Endothelial cell (in vitro differentiated cells): ENCODE results near the gene SLC1A7. TPM values are rescaled to one million over a fixed set of nuclear protein-coding genes. Genes with fewer than 3 reads are reported as not detected.

Experiments
- DNase-seq: peaks from one replicate; pipeline ENCODE4 v3.0.0; 2021; ENCODE audit warnings: low spot score
- H3K27ac Mint-ChIP-seq: one replicate; pipeline ENCODE4 v1.8.0; 2021; ENCODE audit warnings: mixed read lengths, inconsistent platforms; ENCODE audit not compliant: unreplicated experiment
- H3K27me3 Mint-ChIP-seq: one replicate; pipeline ENCODE4 v1.8.0; 2021; ENCODE audit warnings: mild to moderate bottlenecking, moderate library complexity, mixed read lengths, inconsistent platforms; ENCODE audit not compliant: unreplicated experiment
- H3K36me3 Mint-ChIP-seq: one replicate; pipeline ENCODE4 v1.8.0; 2021; ENCODE audit warnings: mild to moderate bottlenecking, low read depth, mixed read lengths, inconsistent platforms; ENCODE audit not compliant: unreplicated experiment
- H3K4me1 Mint-ChIP-seq: one replicate; pipeline ENCODE4 v1.8.0; 2021; ENCODE audit warnings: mild to moderate bottlenecking, mixed read lengths, inconsistent platforms; ENCODE audit not compliant: unreplicated experiment
- H3K4me3 Mint-ChIP-seq: one replicate; pipeline ENCODE4 v1.8.0; 2021; ENCODE audit warnings: mild to moderate bottlenecking, mixed read lengths, inconsistent platforms; ENCODE audit not compliant: unreplicated experiment
- H3K9me3 Mint-ChIP-seq: one replicate; pipeline ENCODE4 v1.8.0; 2021; ENCODE audit warnings: mixed read lengths, inconsistent platforms; ENCODE audit not compliant: unreplicated experiment
- total RNA-seq: library from RNA; stranded (reverse); fragmentation: NEBNext Ultra II Directional; extraction: Animal tissue kit (Norgen Biotek cat#: 25700); gene quantifications from one replicate; pipeline ENCODE4 v1.2.1, GENCODE V29; 2021; ENCODE audit not compliant: unreplicated experiment
- TF ChIP-seq, protein P1 (sequence below): fragments of 200-600 bp; sonication (generic); IDR thresholded peaks from one replicate; pipeline ENCODE4 v1.5.0; 2021; ENCODE audit warnings: antibody characterized with exemption; ENCODE audit not compliant: unreplicated experiment

The SLC1A7 gene
- total RNA-seq, 1 donor from 2014 or later: not detected

DNA sequence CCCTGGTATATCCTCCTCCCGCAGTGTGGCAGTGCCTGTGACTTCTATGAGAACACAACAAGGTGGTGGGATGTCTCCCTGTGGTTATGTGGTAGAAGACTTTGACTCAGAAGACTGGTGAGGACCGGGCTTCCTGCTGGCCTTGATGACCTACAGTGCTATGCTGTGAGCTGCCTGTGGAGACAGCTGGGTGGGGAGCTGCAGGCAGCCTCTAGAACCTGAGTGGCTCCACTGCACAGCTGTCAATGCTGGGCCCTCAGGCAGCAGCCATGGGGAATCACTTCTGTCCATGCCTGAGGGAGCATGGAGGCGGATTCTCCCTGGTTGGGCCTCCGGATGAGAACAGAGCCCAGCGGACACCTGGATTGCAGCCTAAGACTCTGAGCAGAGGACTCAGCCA lies 14.9 kb downstream of the SLC1A7 start:
- TF ChIP-seq, protein P1, sequence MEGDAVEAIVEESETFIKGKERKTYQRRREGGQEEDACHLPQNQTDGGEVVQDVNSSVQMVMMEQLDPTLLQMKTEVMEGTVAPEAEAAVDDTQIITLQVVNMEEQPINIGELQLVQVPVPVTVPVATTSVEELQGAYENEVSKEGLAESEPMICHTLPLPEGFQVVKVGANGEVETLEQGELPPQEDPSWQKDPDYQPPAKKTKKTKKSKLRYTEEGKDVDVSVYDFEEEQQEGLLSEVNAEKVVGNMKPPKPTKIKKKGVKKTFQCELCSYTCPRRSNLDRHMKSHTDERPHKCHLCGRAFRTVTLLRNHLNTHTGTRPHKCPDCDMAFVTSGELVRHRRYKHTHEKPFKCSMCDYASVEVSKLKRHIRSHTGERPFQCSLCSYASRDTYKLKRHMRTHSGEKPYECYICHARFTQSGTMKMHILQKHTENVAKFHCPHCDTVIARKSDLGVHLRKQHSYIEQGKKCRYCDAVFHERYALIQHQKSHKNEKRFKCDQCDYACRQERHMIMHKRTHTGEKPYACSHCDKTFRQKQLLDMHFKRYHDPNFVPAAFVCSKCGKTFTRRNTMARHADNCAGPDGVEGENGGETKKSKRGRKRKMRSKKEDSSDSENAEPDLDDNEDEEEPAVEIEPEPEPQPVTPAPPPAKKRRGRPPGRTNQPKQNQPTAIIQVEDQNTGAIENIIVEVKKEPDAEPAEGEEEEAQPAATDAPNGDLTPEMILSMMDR: no peak
- Mint-ChIP-seq H3K4me1 (peaks cover 8% of the 10 kb centered on the region), H3K27ac (no peak overlapping the region), H3K4me3 (no peak overlapping the region), H3K36me3 (peaks cover 3% of the 10 kb centered on the region), H3K9me3 (no peaks in the 10 kb centered on the region), H3K27me3 (peaks cover 10% of the 10 kb centered on the region)
- DNase-seq: no peak

DNA sequence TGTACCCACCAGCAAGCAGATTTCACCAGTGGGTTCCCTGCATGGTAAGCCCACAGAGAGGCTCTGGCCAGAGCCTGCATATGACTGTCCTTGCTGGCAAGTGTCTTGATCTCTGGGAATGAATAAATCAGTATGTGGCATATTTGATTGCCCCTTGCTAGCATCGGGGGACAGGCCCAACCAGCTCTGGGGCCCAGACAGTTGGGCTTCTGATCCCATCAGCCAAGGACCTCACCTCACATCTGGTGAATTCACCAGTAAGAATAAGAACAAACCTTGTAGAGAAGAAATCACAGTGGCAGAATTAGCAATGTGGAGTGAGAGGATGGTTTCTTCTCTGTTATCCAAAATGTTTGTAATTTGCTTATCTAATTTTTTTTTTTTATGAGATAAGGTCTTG lies 15.9 kb downstream of the SLC1A7 start:
- H3K27me3 Mint-ChIP-seq: peaks cover 13% of the 10 kb centered on the region

DNA sequence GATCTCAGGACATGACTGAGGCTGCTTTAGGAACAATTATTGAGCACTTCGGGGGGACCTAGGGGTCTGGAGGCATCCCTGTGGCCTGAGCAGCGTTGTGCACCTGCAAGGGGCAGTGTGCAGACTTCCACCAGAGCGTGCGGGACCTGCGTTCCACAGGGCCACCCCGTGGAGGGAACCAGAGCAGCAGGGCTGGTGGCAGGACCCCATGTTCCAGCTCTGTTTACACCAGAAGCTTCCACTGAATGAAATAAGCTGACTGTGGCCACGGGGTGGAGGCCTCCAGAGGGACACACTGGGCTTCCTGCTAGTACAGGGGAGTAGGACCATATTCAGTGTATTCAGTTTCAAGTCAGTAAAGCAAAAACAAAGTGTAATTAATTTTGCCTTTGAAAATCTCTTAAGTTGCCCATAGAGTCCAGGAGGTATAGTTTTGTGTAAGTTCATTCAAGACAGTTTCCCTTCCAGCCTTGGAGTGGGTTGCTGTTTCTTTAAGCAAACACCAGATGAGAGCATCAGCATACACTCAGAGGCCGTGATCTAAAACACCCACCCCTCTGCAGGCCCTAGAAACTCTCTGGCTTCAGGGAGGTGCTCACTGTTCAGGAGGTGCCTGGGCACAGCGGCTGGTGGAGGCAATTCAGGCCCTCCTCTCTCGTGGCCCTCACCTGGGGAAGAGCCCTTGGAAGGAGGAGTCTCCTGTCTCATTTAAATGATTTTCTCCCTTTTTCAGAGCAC lies 16.6 kb downstream of the SLC1A7 start:
- H3K27ac Mint-ChIP-seq: no peak overlapping the region
- no peak for DNase-seq
- no peaks in the 10 kb centered on the region for H3K9me3 Mint-ChIP-seq
- TF ChIP-seq, protein P1: no peak
- no peak overlapping the region for H3K4me3 Mint-ChIP-seq
- peaks cover 3% of the 10 kb centered on the region for H3K36me3 Mint-ChIP-seq
- H3K4me1 Mint-ChIP-seq: peaks cover 10% of the 10 kb centered on the region
- H3K27me3 Mint-ChIP-seq: peaks cover 19% of the 10 kb centered on the region

More for the DNA sequence above, 15.9 kb downstream of the SLC1A7 start:
- Mint-ChIP-seq H3K27ac (no peak overlapping the region), H3K4me1 (peaks cover 10% of the 10 kb centered on the region), H3K4me3 (no peak overlapping the region), H3K9me3 (no peaks in the 10 kb centered on the region), H3K36me3 (peaks cover 3% of the 10 kb centered on the region)
- TF ChIP-seq, protein P1: no peak
- DNase-seq: no peak

DNA sequence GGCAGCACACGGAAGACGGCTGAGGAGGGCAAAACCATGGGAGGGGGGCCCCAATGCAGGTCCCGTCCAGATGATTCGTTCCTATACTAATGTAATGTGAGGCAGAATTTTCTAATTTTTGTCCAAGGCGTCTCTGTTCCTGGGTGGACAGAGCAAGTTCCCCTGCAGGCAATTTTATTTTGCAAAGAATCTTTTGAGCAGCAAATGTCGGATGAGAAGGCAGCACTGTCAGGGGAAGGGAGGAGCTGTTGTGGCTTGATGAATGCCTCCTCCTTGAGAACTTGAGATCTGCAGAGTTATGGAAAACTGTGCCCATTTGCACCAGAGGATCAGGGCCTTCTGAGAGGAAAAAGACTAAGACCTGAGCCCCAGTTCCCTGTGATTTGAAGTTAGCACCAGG lies 17.3 kb downstream of the SLC1A7 start:
- no peak for DNase-seq
- no peak overlapping the region for H3K27ac Mint-ChIP-seq
- H3K36me3 Mint-ChIP-seq: peaks cover 3% of the 10 kb centered on the region
- peaks cover 18% of the 10 kb centered on the region for H3K27me3 Mint-ChIP-seq
- peaks cover 10% of the 10 kb centered on the region for H3K4me1 Mint-ChIP-seq
- TF ChIP-seq, protein P1: no peak
- no peaks in the 10 kb centered on the region for H3K9me3 Mint-ChIP-seq
- no peak overlapping the region for H3K4me3 Mint-ChIP-seq

DNA sequence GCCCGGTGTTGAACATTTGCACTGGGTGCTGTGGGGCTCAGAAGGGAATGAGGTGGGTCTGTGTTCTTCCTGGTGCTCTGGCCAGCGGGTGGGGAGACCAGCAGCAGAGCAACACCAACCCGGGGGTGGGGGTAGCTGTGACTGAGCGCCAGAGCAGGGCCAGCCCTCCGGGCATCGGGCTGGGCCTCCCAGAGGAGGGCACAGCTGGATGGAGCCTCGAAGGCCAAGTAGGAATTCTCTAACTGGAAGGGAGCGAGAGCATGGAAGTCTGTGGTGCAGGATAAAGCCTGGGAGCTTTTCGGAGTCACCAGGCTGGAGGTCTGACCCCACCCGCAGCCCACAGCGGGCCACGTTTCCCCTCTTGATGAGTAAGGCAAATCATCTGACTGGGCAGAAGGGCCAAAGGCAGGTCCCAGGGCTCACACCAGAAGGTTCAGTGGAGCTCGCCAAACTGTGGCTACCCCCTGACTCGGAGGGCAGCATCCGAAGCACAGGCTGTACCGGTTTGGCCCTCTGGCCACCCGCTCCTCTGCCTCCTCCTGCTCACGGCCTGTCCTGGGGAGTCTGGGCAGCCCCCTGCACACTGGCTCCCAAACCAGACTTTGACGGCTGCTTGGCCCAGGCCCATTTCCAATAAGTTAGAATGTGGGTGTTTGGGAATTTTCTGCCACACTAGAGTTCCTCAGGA lies 18.8 kb downstream of the SLC1A7 start:
- Mint-ChIP-seq H3K27me3 (peaks cover 12% of the 10 kb centered on the region), H3K9me3 (no peaks in the 10 kb centered on the region), H3K27ac (no peak overlapping the region), H3K36me3 (peaks cover 3% of the 10 kb centered on the region), H3K4me1 (peaks cover 10% of the 10 kb centered on the region), H3K4me3 (no peak overlapping the region)
- no peak for DNase-seq
- TF ChIP-seq, protein P1: no peak
